KG1 (cell line): ENCODE data around the gene TNNC2.
"Not testable (repeated sequence)": the region's sequence is repeated elsewhere in the genome, so short reads cannot be mapped to it uniquely, and the experiment has no call there.

Experiments used
- DNase-seq: peaks from one replicate; lab custom pipeline; 2025; lab: John Stamatoyannopoulos, UW

The TNNC2 gene

GRCh38 chr20:45827030-45827652, at the start of gene TNNC2:
Gene TNNC2, minus strand, starts transcription at chr20:45827312. Its CDS starts 64 bp downstream, at chr20:45827248.
- no peak for DNase-seq

DNA sequence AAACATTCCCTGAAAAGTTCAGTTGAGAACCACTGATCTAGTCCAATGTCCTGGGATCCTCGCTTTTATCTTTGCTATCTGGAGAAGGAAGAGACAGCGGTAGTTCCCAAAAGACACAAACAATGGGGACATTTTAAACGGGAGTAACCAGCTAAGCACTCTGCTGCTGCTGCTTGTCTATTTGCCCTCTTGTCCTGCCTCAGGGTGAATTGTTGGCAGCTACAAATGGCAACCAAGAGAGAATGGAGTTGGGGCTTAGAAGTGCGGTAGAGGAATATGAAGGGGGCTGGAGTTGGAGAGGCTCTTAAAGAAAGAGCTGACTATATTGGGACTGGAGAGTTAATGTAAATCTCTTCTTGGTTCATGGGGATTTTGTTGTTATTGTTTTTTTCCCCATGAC, 47.5 kb upstream of the TNNC2 start:
- DNase-seq, result no peak

DNA sequence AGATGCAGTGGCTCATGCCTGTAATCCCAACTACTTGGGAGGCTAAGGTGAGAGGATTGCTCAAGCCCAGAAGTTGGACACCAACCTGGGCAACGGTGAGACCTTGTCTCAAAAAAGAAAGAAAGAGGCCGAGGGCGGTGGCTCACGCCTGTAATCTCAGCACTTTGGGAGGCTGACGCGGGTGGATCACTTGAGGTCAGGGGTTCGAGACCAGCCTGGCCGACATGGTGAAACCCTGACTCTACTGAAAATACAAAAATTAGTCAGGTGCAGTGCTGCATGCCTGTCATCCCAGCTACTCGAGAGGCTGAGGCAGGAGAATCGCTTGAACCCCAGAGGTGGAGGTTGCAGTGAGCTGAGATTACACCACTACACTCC, 47.0 kb upstream of the TNNC2 start:
- DNase-seq, result not testable (repeated sequence)

DNA sequence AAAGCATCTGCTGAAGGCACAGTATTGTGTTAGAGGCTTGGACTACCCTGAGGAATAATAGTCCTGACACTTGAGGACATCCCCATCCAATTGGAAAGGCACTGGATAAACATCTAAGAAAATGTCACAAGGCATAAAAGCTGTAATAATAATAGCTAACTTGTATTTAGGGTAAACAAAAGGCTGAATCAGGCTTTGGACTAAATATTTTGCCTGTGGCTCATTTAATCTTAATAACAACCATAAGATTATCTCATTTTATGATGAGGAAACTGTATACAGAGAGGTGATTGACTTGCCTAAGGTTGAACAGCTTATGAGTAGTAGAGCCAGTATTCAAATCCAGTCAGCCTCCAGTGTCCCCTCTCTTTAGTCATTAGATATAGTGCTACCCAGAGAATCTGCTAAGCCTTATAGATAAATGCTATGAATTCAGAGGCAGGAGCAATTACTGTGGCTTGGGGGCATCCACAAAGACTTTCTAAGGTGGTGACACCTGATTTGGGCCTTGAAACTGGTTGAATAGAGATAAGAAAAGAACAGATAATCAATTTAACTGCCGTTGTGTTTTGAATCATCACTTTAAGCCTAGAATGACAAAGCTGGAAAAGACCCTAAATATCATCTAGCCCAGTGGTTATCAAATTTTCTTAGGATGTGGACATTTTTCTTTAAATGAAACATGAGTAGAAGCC, 46.4 kb upstream of the TNNC2 start:
- DNase-seq, result no peak

DNA sequence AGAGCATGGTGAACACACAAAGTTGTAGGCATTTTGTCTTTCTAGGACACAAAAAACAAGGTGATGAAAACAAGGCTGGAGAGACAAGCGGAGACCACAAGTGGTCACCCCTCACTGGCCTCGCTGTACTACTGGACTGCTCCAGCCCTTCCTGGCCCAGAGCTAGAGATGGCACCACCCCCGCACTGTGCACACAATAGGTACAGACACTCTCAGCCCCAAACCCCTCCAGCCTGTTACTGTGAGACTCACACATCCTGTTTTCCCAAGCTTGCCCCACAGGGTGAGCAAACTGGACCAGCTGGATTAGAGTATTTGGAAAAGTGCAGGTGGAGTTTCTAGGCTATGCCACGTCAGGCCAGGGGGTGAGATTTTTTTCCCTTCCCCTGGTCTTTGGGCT, 45.5 kb upstream of the TNNC2 start:
- no peak for DNase-seq

DNA sequence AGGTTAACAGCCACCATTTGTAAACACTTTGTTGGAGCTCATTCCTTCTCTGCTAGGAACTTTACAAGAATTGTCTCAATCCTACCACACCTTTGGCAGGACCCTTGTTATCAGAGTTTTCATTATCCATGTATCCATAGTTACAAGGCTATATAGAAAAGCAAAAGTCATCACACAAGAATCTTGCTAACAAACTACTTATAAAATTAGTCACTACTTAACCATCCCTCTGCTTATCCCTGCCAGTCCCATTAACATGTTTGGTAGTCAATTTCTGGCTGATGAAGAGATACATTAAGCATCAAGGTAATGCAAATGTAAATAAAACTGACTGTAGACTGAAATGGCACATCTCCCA, 40.7 kb upstream of the TNNC2 start:
- DNase-seq, result no peak

GRCh38 chr20:45867136-45867818, 40.2 kb upstream of the TNNC2 start:
- no peak for DNase-seq

DNA sequence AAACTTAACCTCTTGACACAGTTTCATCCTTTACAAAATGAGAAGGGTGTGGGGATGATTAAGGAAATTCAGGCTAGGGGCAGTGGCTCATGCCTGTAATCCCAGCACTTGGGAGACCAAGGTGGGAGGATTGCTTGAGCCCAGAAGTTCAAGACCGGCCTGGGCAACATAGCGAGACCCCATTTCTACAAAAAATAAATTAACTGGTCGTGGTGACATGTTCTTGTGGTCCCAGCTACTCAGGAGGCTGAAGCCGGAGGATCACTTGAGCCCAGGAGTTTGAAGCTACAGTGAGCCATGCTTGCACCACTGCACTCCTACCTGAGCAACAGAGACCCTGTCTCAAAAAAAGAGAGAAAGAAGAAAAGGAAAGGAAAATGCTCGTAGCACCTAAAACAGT, 39.3 kb upstream of the TNNC2 start:
- no peak for DNase-seq

DNA sequence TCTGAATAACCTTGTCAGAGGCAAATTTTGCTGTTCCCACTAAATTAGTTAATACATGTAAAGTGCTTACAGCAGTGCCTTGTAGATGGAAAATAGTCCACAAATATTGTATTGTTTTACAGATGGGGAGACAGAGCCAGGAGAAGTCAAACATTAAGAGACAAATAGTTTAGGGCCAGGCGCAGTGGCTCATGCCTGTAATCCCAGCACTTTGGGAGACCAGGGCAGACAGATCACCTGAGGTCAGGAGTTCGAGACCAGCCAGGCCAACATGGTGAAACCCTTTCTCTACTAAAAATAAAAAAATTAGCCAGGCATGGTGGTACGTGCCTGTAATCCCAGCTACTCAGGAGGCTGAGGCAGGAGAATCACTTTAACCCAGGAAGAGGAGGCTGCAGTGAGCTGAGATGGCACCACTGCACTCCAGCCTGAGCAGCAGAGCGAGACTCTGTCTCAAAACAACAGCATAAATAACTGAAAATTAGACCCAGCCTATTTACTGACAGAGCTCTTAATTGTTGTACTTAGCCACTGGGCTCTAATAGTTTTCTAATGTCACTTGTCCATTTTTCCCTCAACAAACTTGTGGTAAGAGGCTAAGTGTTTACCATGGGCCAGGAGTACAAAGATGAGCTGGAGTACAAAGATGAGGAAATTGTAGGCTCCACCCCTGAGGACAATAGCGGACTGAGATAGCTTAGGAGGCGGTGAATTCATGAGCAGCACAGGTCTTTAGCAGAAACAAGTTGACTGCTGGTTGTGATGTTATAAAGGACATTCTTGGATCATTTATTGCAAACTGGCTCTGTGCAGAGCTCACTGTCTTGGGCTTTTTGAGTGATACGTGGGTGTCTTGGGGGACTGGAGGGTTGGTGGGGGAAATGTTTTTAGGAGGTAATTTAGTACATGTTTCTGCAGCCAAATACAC, 36.7 kb upstream of the TNNC2 start:
- no peak for DNase-seq

DNA sequence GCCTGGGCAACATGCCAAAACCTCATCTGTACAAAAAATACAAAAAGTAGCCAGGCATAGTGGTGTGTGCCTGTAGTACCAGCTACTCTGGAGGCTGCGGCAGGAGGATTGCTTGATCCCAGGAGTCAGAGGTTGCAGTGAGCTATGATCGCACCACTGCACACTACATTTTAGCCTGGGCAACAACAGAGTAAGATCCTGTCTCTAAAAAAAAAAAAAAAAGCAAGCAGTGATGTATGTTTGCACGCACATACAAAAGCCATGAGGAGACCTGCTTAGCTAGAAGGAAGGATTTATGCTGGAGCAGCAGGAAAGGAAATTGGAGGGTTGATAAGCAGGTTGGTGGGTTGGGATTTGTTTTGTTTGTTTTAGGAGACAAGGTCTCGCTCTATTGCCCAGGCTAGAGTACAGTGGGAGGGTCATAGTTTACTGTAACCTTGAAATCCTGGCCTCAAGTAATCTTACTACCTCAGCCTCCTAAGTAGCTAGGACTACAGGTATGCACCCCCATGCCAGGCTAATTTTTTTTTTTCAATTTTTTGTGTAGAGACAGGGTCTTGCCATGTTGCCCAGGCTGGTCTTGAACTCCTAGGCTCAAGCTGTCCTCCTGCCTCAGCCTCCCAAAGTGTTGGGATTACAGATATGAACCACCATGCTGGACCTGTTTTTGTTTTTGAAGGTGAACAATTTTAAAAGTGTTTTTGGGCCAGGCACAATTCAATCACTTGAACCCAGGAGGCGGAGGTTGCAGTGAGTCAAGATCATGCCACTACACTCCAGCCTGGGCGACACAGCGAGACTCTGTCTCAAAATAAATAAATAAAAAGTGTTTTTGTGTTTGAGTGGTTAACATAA, 34.3 kb upstream of the TNNC2 start:
- no peak for DNase-seq

GRCh38 chr20:45860560-45861220, 33.6 kb upstream of the TNNC2 start:
- DNase-seq, result no peak

GRCh38 chr20:45859916-45860315, 32.8 kb upstream of the TNNC2 start:
- no peak for DNase-seq

GRCh38 chr20:45857882-45858216, 30.7 kb upstream of the TNNC2 start:
- DNase-seq, result no peak

DNA sequence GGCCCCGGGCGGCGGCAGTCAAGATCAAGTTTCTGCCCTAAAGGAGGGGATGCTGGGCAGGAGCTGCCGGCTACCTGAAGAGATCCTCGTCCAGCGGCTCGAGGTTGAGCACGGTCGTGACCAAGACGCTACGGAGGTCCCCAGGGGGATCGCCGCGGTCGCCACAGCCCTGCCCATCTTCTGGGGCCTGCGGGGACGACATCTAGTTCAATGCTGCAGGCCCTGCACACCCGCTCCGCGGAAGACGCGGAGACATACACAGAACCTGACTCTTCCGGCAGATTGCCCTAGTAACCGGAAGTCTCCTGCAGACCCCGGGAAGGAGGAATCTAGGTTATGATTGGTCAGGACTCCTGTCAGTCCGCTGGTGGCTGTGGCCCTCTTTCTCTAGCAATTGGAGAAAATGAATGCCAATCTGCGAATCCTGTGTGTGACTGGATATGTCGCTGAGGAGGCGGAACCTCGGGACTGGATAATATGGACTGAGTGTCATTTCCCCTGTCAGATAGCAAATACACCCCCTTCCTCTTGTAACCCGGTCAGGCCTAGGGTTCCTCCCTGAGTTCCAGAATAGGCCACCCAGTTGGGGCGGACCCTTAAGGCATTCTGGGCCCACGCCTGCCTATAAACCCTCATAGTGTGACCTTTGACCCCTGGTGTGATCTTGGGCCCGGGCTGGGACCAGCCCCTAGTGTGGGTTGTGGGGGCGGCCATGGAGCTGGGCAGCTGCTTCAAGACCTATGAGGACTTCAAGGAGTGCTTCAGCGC, 30.2 kb upstream of the TNNC2 start, which contains the start of the genes ACOT8 and ZSWIM3:
Gene ACOT8 (minus strand): TSS at position 279 of the 768 bp plus-strand sequence. CDS start 77 bp downstream, at position 202.
Gene ZSWIM3 (plus strand): TSS at position 501 of the 768 bp plus-strand sequence. CDS start 212 bp downstream, at position 713.
- peak; percentile 99 for DNase-seq

- DNase-seq, result no peak
Measured at GRCh38 chr20:45853484-45853883, 26.4 kb upstream of the TNNC2 start.

GRCh38 chr20:45852326-45852725, 25.2 kb upstream of the TNNC2 start:
- DNase-seq, result no peak

DNA sequence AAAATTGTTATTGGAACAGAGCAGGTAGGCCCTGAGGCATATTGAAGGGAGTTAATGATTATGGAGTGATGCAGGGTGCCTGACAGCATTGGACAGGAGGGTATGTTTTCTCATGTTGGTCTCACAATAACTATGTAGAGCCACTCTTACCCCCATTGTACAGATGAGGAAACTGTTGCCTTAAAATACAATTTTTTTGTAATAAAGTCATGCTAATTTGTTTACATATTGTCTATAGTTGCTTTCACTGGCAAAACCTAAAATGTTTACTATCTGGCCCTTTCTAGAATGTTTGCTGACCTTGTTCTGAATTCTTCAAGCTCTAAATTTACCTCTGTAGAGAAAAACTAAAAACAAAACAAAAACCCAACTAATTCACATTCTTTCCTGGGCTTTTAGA, 24.4 kb upstream of the TNNC2 start:
- no peak for DNase-seq

- DNase-seq, result no peak
Measured at GRCh38 chr20:45850926-45851325, 23.8 kb upstream of the TNNC2 start.

DNA sequence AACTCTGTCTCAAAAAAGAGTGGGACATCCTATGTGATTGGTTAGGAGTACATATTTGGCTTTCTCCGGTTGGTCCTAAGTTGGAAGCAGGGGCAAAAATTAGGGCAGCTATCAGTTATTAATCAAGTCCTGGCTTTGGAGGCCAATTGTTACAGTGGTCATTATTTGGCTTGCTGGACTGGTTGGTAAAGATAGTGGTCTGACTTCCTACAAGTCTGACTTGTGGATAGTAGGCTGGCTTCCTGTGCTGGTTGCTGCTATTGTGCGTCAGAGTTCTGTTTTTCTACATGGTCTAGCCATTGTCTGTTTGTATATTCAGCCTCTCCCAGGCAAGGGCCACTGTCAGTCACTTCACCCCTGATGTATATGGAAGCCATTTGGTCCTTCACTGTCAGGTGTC, 23.1 kb upstream of the TNNC2 start:
- no peak for DNase-seq
